Osteocyte (in vitro differentiated cells): ENCODE data around the gene LRFN2. TPM values are rescaled to one million over a fixed set of nuclear protein-coding genes. Genes with fewer than 3 reads are reported as not detected.

Experiments
- DNase-seq: peaks from one replicate; pipeline ENCODE4 v3.0.0; 2021; ENCODE audit warnings: mixed read lengths; ENCODE audit not compliant: unreplicated experiment; ENCODE audit errors: extremely low spot score
- H3K27ac Mint-ChIP-seq: one replicate; pipeline ENCODE4 v1.8.0; 2021; ENCODE audit warnings: mild to moderate bottlenecking, mixed read lengths; ENCODE audit not compliant: unreplicated experiment
- H3K27me3 Mint-ChIP-seq: one replicate; pipeline ENCODE4 v1.8.0; 2021; ENCODE audit warnings: mixed read lengths; ENCODE audit not compliant: unreplicated experiment
- H3K36me3 Mint-ChIP-seq: one replicate; pipeline ENCODE4 v1.8.0; 2021; ENCODE audit warnings: mixed read lengths; ENCODE audit not compliant: unreplicated experiment
- H3K4me1 Mint-ChIP-seq: one replicate; pipeline ENCODE4 v1.8.0; 2021; ENCODE audit warnings: mixed read lengths; ENCODE audit not compliant: unreplicated experiment
- H3K4me3 Mint-ChIP-seq: one replicate; pipeline ENCODE4 v1.8.0; 2021; ENCODE audit warnings: mild to moderate bottlenecking, moderate library complexity, mixed read lengths; ENCODE audit not compliant: unreplicated experiment
- H3K9me3 Mint-ChIP-seq: one replicate; pipeline ENCODE4 v1.8.0; 2021; ENCODE audit warnings: mixed read lengths; ENCODE audit not compliant: unreplicated experiment
- total RNA-seq: library from RNA; stranded (reverse); gene quantifications from 2 replicates; pipeline ENCODE4 v1.2.1, GENCODE V29; 2021
- TF ChIP-seq, protein P1 (sequence below): fragments of 200-600 bp; sonication (generic); IDR thresholded peaks from 2 replicates; pipeline ENCODE4 v1.5.0; 2021; ENCODE audit warnings: antibody characterized with exemption, mild to moderate bottlenecking, moderate library complexity

Gene LRFN2
- total RNA-seq, 1 donor from 2014 or later, result not detected

DNA sequence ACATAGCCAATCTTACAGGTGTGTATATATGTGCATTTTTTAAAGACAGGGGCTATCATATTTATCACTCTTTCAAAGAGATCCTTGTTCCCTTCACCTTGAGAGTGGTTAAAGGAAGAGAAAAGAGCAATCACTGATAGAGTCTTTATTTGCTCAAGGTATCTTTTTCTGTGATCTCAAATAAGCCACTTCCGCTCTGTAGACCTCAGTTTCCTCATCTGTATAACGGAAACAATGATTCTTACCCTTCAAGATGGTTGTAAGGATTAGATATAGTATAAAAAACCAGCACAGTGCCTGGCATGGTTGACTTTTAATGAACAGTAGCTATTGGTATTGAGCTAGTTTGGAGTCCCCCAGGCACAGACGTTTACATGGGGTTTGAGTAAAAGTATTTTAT is 10.1 kb upstream of the LRFN2 start:
- Mint-ChIP-seq H3K27ac (no peak overlapping the region), H3K4me3 (no peak overlapping the region), H3K27me3 (peaks cover 17% of the 10 kb centered on the region), H3K4me1 (no peaks in the 10 kb centered on the region), H3K9me3 (no peaks in the 10 kb centered on the region), H3K36me3 (no peaks in the 10 kb centered on the region)
- DNase-seq, result no peak
- TF ChIP-seq, protein P1, sequence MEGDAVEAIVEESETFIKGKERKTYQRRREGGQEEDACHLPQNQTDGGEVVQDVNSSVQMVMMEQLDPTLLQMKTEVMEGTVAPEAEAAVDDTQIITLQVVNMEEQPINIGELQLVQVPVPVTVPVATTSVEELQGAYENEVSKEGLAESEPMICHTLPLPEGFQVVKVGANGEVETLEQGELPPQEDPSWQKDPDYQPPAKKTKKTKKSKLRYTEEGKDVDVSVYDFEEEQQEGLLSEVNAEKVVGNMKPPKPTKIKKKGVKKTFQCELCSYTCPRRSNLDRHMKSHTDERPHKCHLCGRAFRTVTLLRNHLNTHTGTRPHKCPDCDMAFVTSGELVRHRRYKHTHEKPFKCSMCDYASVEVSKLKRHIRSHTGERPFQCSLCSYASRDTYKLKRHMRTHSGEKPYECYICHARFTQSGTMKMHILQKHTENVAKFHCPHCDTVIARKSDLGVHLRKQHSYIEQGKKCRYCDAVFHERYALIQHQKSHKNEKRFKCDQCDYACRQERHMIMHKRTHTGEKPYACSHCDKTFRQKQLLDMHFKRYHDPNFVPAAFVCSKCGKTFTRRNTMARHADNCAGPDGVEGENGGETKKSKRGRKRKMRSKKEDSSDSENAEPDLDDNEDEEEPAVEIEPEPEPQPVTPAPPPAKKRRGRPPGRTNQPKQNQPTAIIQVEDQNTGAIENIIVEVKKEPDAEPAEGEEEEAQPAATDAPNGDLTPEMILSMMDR, result no peak

DNA sequence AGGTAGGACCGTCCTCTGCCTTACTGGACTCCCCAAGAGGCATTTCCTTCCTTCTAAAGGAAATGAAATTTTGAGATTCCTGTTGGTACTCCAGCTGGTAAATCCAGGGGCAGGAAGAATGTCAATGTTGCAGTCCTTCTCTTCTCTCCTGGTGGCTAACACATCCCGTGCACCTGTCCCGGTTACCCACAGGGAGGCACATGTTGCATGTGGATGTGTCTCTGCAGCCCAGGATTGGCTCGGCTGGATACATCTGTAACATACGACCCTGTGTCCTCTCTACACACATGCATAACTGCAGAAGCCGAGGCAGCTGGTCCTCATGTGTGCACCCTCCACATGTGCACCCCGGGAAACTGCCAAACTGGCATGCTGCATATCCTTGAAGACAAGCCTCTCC is 1.3 kb upstream of the LRFN2 start:
- TF ChIP-seq, protein P1, result no peak
- Mint-ChIP-seq H3K27me3 (peaks cover 46% of the 10 kb centered on the region), H3K27ac (no peak overlapping the region), H3K4me3 (no peak overlapping the region), H3K4me1 (peaks cover 8% of the 10 kb centered on the region), H3K9me3 (no peaks in the 10 kb centered on the region), H3K36me3 (no peaks in the 10 kb centered on the region)
- no peak for DNase-seq

DNA sequence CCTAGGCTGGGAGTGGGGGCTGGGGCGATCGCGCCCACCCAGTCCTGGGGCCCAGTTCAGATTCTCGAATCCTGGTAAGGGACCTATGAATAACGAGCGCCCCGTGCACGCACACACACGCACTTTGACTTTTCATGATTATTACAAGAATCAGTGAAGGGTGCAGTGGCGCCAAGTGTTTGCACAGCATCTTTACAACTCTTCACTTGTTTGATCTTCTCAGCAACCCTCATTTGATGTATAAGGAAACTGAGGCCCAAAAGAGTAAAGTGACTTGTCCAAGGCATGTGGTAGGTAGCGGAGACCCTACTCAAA is 863 bp upstream of the LRFN2 start:
- Mint-ChIP-seq H3K9me3 (no peaks in the 10 kb centered on the region), H3K36me3 (no peaks in the 10 kb centered on the region), H3K27me3 (peaks cover 46% of the 10 kb centered on the region), H3K4me1 (peaks cover 8% of the 10 kb centered on the region), H3K4me3 (no peak overlapping the region), H3K27ac (no peak overlapping the region)
- TF ChIP-seq, protein P1, result no peak
- DNase-seq, result no peak

DNA sequence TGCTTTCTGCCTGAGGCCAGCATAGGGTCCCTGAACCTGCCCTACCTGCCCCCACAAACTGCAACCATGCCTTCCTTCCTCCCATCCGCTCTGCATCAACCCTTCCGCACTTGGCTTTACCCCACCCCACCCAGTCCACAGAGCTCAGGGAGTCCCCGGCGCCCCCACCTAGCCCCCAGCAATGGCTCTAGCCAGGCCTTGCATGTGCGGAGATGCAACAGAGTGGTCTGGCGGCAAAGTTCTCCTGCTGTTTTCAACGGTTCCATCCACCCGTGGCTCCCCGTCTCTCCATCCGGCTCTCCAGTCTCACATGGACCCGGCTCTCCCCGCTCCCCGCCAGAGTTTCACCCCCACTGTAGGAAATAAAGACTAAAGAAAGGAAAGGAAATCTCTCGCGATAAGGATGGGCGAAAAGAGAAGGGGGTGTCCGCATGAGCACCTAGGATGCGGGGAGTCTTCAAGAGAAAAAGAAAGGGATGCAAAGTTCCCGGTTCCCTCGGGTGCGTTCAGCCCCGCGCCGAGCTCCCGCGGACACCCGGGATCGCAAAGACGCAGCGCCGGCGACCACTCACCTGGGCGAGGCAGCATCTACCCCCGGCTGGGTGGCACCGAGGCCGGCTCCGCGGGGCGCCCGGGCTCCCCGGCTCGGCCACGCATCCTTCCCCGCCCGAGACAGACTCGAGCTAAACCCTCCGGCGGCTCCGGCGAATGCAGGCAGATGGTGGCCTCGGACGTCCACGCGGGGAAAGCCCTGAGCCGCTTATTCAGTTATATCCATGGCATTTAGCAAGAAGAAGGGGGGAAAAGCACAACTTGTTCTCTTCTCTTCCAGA is 579 bp downstream of the LRFN2 start:
- Mint-ChIP-seq H3K27me3 (peaks cover 36% of the 10 kb centered on the region), H3K36me3 (no peaks in the 10 kb centered on the region), H3K4me3 (peak overlapping the region; percentile 78), H3K27ac (no peak overlapping the region), H3K4me1 (peaks cover 8% of the 10 kb centered on the region), H3K9me3 (no peaks in the 10 kb centered on the region)
- DNase-seq, result no peak
- TF ChIP-seq, protein P1, result no peak

DNA sequence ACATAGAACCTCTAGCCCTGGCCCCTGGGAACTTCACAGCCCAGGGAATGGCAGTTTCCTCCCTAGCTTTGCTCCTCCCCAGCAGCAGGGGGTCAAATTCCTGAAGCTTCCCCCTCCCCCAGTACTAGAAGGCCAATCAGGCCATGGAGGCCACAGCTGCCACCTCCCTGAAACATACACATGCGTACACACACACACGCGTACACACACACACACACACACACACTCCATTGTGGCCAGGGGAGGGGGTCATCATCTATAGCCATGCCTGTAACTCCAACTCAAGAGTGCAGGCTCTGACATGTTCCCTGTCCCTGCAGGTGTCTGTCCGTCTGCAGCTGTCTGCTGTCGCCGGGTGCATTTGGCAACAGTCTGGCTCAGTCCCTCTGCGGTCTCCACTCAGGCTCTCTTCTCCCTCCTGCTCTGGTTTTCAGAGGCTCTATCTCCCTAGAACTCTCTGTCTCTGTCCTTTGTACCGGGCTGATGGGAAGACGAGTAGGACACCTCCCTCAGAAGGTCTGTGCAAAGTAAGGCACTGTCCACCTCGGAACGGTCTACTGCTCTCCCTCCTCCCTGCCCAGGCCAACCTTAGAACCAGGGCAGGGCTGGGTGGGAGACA is 1.4 kb downstream of the LRFN2 start:
- TF ChIP-seq, protein P1, result no peak
- H3K27ac Mint-ChIP-seq, result no peak overlapping the region

More for the DNA sequence above, 1.4 kb downstream of the LRFN2 start:
- no peak for DNase-seq
- Mint-ChIP-seq H3K27me3 (peaks cover 36% of the 10 kb centered on the region), H3K4me3 (no peak overlapping the region), H3K4me1 (peaks cover 8% of the 10 kb centered on the region), H3K36me3 (no peaks in the 10 kb centered on the region), H3K9me3 (no peaks in the 10 kb centered on the region)
